ENCODE data around the gene ZNF385C.

Gene ZNF385C

DNA sequence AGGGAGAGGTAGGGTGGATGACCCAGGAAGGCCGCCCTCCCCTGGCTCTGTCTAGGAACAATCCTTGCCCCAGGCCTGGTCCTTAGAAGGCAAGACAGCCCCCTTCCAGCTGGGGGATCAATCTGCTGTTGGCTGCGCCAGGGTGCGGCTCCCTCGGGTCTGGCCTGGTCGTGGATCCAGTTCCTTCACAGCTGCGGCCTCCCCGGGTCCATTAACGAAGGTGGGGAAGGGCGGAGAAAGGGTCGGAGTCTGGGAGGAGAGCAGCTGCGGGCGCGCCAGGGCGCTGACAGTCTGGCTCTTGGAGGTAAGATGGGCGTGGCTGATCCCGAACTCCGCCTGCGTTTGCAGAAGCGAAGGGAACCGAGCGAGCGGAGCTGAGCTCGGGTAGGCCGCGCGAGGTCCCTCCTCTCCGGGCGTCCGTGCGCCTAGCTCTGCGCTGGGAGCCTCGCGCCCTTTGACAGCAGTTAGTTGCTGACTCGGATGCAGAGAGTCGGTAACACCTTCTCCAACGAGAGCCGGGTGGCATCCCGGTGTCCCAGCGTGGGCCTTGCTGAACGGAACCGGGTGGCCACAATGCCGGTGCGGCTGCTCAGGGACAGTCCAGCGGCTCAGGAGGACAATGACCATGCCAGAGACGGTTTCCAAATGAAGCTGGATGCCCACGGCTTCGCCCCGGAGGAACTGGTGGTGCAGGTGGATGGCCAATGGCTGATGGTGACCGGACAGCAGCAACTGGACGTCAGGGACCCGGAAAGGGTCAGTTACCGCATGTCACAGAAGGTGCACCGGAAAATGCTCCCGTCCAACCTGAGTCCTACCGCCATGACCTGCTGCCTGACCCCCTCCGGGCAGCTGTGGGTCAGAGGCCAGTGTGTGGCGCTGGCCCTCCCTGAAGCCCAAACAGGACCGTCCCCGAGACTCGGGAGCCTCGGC, 24.4 kb upstream of the ZNF385C start, which contains the start of gene HSPB9:
Gene HSPB9 (plus strand): TSS at position 434 of the 933 bp plus-strand sequence. CDS start 47 bp downstream, at position 481.
- peak; percentile 88 for DNase-seq

DNA sequence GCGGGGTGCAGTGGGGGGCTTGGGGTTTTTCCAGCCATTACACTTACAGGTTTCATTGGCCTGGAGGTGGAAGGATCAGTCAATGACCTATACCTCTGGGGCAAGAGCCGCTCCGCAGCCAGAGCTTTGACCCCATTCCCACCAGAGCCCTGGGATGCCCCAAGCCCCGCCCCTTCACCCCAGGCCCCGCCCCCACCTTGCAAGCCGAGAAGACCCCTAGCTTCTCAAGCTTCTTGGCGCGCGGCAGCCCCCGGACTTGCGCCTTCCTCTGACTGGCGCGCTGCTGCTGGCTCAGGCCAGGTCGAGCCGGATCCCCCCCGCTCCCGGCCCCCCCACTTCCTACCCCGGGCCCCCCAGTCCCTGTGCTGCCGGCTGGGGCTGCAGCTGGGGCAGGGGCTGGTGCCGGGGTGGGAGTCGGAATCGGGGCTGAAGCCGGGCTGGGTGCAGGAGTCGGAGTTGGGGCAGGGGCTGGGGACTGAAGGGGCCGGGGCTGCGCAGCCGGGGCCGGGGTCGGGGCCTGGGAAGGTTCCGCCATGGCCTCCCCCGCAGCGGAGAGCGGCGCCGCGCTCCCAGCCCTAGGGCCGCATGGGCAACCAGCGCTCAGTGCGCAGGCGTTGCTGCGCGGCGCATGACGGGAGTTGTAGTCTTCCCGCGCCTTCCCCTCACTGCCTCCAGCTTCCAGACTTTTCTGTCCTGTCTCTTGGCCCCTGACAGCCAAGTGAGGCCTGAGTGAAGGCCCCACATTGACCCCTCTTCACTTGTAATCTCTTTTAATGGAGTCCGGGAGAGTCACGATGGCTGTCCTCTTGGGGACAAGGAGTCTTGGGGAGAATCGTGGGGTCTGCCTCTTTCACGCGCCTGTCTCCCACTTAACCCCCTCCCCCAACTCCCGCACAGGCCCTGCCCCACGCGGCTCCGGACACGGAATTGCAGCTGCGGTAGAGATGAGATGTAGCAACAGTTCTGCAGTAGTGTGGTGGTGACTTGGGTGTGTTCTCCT, 22.8 kb upstream of the ZNF385C start, which contains the start of gene KAT2A:
Gene KAT2A (minus strand): TSS at position 598 of the 1,000 bp plus-strand sequence. CDS start 63 bp downstream, at position 535.
- peak; percentile 73 for DNase-seq

DNA sequence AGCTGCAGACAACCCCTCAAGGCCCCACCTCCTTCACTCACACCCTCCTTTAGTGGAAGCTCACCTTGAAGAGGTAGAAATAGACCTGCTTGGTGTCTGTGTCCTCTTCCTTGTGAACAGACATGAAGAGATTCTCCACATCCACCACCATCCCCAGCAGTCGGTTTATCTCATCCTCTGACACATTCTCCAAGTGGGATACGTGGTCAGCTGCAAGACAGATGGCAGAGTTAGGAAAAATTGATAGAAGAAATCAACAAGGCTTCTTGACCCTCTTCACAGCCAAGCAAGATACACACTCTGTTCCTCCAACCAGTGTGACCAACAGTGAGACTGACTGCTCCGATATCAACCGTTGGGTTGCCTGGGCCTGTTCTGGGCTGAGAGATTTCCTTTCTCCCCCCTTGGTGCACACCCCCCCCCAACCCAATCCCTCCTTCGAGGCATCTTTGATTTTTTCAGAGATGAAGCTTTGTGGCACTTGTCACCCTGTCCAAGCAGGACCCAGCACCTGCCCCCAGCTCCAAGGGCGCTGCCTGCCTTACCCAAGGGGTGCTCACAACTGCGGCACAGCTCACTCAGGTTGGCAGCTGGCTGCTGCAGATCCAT, 22.0 kb upstream of the ZNF385C start:
- DNase-seq: no peak

DNA sequence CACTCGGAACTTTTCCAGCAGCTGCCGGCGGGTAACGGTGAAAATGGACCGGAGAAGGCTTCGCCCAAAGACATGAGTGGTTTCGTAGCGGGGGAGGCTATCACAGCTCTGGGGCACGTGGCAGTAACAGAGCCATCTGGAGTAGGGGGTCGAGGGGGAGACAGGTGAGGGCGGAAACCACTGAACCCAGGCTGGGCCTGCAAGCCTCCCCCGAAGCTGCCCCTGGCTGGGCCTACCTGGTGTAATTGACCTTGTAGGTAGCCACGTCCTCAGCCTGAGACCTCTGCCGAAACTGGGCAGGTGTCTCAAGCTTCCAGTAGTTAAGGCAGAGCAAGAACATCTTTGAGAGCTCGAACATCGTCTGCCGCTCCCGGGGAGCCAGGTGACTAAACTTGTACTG, 21.0 kb upstream of the ZNF385C start:
- DNase-seq: no peak

DNA sequence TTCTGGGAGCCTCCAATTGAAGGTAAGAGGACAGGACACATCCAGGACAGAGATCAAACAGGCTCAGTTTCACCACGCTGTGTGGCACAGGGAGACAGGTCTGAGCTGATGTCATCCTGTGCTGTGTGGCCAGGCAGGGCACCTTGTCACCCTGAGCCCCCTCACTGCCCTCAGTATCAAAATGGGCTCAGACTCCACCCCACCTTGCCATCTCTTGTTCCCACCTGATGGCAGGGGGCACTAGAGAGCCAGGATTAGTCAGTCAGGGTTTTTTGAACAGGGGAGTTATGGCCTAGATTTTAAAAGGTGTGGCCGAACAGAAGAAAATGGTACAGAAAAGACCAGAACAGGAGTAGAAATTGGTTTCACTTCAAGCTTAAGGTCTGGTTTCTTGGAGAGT, 20.3 kb upstream of the ZNF385C start:
- DNase-seq: peak; percentile 19

DNA sequence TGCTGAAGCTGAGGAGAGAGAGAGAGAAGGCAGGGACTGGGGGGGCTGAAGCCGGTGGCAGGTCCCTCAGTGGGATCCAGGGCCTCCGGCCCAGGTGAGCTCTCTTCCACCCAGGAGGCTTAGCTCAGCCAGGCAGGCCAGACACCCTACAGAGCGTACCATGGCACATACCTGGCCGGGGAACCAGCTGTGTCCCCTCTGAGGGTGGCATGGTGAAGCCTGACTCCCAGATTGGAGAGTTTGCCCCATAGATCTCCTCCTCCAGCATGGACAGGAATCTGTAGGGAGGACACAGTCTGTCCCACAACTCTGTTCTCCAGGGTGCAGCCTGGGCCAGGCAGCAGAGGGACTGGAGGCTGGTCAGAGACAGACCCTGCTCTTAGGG, 19.8 kb upstream of the ZNF385C start:
- DNase-seq: no peak

DNA sequence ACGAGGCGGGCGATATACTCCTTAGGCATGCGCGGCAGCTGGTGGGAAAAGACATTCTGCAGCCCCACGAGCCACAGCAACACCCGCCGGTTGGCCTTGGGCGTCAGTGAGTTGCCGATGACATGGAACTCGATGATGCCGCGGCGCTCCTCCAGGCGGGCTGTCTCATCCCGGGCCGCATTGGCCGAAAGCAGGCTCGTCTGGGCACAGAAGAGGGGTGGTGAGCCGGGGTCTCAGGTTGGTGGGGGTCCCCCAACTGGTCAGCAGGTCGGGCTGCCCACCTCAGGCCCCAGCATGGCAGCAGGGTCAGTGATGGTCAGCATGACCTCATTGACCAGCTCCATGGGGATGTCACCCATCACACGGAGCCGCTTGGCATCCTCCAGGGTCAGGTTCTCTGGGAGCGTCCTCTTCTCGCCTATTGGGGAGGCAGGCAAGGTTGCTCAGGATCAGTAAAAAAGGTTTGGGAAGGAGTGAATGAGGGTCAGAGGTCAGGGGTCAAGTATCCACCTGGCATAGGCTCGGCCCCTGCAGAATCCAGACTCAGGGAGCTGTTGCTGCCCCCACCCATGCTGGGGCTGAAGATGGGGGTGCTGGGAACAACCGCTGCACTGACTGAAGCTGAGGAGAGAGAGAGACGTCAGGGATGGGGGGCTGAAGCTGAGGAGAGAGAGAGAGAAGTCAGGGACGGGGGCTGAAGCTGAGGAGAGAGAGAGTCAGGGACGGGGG, 19.3 kb upstream of the ZNF385C start:
- no peak for DNase-seq

DNA sequence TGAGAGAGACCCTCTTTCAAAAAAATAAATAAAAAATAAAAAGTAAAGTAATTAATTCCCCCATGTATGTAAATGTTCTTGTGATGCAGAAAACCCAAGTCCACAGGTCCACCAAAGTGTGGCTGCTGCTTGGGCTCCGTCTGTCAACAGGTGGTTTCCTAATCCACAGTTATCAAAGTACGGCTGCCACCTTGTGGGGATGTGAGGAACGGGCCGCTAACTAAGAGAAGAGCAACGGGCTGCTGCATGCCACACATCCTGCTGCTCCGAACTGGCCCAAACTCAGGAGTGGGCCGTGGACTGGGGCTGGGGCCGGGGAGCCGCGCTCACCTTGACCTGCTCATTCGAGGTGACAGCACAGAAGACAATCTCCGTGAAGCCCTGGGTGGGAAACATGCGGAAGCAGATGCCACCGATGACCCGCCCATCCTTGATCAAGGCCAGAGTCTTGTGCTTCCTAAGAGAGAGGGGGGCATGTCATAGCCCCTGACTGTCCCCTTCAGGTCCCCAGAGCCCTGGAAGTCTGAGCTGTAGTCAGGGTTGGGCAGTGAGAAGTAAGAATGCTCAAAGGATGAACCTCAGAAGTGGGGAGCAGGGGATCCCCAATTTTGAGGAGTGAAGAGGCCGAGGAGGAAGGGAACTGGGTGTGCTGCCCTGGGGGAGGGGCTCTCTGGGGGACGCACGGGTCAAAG, 18.6 kb upstream of the ZNF385C start:
- DNase-seq: peak; percentile 75

DNA sequence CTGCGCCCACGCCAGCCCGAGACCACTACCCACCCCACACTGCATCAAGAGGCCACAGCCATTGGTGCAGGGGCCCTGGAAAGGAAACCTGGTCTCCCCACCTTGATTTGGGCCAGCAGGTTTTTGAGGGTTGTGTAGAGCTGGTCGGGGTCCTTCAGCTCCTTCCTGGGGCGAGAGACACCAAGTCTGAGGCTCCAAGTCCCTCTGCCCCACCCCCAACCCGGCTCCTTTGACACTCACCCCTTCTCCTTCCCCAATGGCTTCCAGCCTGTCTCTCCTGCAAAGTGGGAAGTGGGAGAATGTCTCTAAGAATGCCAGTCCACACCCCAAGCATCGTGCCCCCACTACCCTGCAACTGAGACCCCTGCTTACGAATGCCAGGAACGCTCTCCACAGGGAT, 15.8 kb upstream of the ZNF385C start:
- no peak for DNase-seq

DNA sequence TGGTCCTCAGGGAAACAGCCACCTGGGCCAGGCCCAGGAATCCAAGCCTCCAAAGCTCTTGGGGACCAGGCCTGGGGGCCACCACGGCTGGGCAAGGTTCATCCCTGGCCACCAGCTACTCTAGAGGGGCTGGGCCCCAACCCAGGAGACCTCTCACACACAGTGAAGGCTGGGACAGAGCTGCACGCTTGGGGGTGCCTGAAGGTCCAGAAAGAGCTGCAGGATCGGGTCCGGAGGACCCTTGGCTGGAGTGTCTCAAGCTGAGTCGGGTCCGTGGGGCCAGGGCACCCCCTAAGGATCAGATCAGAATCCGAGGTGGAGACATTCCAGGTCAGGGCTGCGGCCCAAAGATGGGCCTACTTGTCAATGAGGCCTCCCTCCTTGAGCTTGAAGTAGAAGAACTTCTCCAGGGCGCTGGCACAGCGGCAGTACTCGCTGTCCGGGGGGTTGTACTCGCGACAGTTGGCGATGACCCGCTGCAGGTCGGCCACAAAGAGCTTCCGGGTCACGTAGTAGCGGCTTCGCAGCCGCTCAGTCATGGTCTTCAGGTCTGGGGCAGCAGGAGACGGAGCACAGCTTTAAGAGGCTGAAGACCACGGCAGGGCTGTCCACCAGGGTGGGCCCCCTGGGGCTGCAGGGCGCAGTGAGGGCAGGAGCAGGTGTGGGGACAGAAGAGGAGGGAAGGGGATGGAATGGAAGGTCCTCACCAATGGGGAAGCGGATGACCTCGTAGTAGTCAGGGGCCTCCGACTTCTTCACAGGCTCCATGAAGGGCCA, 15.2 kb upstream of the ZNF385C start:
- no peak for DNase-seq

DNA sequence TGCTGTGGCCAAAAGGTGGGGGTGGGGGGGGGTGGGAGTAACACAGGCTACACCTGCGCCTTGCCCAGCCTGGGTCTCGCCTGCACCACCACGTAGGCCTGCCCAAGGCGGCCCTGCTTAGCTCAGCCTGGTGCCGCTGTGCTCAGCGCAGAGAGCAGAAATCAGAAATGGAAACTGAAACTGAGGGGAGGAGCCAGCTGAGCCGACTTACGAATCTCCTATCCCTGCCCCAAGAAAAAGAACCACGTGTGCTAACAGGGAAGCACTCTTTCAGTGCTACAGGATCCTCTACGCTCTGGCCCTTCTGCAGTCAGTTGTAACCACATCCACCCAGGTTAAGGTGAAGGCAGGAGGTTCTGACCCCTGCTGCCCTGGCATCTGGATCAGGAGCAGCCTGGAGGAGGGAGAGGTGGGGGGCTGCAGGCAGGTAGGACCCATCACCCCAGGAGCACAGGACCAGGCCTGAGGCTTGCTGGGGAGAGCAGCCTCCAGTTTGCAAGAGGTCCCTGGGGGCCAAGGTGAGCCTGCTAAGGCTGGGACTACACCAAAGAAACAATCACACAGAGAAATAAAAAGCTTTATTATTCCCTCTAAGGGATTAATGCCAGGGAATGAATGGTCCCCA, 14.4 kb upstream of the ZNF385C start, which contains the start of gene DHX58:
Gene DHX58 (minus strand): TSS at position 163 of the 625 bp plus-strand sequence. CDS start 822 bp downstream, outside the sequence.
- no peak for DNase-seq

DNA sequence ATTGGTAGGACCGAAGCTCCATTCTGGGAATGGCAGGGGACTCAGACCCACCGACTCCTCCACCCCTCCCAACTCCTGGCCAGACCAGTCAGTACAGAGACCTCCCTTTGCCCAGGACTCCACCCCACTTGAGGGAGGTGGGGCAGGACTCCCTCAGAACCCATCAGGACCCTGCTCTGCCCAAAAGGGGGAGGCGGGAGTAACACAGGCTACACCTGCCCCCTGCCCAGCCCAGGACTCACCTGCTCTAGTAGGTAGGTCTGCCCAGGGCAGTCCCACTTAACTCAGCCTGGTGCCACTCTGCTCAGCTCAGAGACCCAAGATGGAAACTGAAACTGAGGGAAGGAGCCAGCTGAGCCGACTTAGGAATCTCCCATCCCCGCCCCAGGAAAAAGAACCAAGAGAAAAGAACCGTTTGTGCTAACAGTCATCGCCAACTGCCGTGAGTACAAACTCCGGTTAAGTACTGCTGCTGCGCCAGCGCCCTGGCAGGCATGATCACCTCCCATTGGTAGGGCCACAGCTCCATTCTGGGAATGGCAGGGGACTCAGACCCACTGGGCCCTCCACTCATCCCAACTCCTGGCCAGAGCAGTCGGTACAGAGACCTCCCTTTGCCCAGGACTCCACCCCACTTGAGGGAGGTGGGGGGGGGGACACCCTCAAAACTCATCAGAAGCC, 13.7 kb upstream of the ZNF385C start:
- no peak for DNase-seq

DNA sequence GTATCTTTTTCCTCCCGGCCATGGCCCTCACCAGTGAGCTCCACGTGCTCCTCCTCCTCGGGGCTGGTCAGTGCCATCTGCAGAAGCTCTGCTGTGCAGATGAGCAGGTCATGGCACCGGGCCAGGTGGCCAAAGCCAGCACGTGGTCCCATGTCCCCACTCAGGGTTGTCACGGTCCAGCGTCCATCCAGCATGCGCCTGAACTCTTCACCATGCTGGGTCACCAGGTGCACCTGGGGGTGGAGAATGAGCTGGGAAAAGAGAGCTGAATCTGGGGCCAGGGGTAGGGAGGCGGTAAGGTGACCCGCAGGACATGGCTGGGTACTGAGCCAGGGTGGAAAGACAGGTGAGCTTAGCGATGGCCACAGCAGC, 13.0 kb upstream of the ZNF385C start:
- peak; percentile 32 for DNase-seq

DNA sequence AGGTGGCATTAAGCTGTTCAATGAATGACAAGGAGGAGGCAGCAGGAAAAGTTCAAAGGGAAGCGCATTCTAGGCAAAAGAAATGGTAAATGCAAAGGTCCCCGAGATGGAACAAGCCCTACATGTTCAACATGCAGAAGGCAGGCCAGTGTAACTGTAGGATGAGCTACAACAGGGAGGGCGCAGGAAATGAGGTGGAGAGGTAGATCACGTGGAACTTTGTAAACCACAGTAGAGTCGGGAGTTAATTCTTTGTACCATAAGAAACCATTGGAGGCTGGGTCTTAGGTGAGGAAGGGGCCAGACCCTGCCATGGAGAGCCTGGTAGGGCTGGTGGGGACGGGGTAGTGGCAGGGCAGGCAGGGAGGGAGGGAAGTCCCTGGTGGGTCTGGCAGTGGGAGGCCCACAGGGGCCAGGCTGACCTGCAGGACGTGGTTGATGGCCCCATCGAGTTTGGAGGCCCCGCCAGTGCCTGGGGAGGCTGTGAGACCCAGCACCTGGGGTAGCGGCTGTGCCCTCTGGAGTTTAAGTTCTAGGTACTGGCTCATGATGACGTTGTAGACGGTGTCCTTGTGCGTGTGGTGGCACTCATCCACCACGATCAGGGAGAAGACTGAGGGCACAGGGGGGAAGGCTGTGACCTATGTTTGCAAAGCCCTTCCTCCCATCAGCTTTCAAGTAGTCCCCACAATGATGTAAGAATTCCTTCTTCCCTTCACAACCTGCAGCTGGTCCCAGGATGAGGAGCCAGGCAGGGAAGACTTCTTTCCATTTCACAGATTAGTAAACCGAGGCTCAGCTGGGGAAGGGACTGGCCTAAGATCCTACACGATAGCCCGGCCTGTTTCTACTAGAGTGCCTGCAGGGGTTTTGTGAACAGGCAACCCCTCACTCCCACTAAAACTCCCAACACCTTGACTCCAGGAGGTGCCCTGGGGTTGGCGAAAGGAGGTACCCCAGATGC, 12.3 kb upstream of the ZNF385C start:
- no peak for DNase-seq

DNA sequence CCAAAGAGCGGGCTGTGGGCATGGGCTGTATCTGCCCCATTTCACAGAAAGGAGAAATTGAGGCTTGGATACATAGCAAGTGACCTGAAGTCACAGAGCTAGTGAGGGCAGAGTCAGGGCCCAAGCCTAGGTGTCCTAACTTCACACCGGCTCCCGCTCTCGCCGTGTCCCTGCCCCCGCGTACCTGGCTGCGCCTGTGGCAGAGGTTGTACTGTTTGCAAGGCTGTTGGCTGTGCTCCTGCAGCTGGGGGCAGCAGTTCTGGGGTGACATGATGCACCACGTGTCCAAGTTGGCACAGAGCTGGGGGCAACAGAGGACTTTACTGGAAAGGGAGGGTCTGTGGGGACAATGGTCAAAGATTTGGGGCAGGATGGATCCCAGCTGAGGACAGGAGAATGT, 10.8 kb upstream of the ZNF385C start:
- no peak for DNase-seq

DNA sequence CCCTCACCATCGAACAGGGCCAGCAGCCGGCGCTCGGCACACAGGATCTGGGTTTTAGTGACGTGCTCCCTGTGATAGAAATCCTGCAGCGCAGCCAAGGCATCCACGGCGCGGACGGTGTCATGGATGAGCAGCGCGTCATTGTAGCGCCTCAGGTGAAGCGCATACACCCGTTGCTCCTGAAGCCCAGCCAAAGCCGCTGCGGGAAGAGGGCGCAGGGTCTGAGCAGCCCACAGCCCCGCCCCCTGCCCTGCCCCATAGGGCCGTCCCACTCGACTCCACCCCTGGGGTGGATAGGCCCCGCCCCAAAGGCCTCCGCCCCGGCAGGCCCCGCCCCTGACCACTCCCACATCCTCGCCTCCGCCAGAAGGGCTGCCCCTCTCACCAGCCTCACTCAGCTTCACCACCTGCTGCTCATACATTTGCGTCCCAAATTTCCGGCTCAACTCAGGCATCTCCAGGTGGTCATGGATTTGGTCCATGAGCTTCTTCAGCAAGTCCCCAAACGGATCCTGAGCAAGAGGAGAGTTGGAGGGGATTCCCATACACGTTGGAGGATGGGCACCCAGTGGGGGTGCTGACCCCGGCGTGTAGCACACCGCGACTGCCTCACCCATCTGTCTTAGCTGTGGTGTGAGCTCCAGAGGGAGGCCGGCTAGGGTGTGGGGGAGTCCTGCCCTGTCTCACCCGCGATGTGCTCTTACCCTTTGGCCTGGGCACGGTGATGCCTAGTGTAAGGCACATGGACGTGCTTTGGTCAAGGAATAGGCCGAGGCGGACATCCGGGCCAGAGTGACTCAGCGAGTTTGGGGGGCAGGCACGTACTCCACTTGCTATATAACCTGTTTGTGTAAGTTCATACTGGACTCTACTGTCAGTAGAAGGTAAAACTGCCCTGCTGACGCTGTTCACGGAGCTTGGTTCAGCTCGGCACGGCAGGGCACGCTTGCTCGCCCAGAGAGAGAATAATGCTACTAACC, 9.6 kb upstream of the ZNF385C start:
- peak; percentile 66 for DNase-seq

DNA sequence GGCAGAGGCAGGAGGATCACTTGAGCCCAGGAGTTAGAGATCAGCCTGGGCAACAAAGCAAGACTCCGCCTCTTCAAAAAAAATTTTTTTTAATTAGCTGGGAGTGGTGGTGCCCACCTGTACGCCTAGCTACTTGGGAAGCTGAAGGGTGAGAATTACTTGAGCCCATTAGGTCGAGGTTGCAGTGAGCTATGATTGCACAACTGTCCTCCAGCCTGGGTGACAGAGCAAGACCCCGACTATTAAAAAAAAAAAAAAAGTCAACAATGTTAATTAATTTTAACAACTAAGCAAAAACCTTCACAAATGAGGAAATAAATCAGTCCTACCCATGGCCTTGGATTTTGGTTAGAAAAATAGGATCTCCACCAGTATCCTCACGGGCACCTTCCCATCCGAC, 8.9 kb upstream of the ZNF385C start:
- no peak for DNase-seq

Data from NCI-H146 (cell line).